DND-41 (cell line): ENCODE measurements around the gene TEDC1.
A peak's percentile ranks its signal among the peaks of the same experiment; 100 is the strongest.

Experiments
- CTCF ChIP-seq: IDR thresholded peaks from 2 replicates; pipeline ENCODE4 v1.5.1; 2012; ENCODE audit warnings: borderline replicate concordance, low read length, moderate library complexity, mild to moderate bottlenecking; ENCODE audit not compliant: poor library complexity, severe bottlenecking; ENCODE audit errors: extremely low read depth
- EZH2 ChIP-seq: IDR thresholded peaks from 3 replicates; pipeline ENCODE4 v1.6.1; 2012; ENCODE audit warnings: borderline replicate concordance, low read depth, mild to moderate bottlenecking, moderate library complexity, low read length, inconsistent platforms; ENCODE audit not compliant: severe bottlenecking

- TF ChIP-seq CTCF (no peak), EZH2 (peak; percentile 78)
Measured at GRCh38 chr14:105477660-105478397, 13.2 kb upstream of the TEDC1 start.
